T-helper 22 cell (primary cell): ENCODE measurements around the gene DUSP15.
"Not testable (repeated sequence)": the region's sequence is repeated elsewhere in the genome, so short reads cannot be mapped to it uniquely, and the experiment has no call there.

Experiments
- DNase-seq: peaks from one replicate; pipeline ENCODE4 v3.0.0-alpha.2; 2020; ENCODE audit warnings: low read depth

The DUSP15 gene

DNA sequence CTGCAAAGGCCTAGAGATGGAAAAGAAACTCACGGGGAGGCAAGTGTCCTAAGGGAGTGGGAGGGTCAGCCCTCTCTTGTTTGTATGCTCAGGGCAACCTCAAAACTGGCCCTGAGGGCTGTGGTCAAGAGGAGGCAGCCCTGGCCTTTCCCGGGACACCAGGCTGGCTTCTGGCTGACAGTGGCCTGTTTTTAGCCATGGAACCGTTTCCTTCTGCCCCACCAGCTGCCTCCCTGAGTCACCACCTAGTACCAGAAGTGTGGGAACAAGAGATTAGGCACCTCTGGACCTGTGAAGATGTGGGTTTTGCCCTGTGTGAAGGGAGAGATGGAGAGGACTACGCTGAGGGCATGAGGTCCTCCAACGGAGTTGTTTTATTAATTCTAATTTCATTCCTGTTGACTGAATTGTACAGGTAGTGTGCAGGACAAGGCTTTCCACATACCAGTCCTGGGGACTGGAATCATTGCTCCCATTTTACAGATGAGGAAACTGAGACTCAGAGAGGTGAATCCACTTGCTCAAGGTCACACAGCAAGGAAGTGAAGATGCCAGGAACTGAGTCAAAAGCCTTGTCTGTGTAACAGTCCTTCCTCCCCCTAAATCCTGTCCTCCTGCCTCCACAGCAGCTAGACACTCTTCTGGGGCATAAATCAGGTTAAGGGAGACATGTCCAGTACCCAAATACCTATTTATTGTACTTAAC lies 30.4 kb downstream of the DUSP15 start:
- no peak for DNase-seq

DNA sequence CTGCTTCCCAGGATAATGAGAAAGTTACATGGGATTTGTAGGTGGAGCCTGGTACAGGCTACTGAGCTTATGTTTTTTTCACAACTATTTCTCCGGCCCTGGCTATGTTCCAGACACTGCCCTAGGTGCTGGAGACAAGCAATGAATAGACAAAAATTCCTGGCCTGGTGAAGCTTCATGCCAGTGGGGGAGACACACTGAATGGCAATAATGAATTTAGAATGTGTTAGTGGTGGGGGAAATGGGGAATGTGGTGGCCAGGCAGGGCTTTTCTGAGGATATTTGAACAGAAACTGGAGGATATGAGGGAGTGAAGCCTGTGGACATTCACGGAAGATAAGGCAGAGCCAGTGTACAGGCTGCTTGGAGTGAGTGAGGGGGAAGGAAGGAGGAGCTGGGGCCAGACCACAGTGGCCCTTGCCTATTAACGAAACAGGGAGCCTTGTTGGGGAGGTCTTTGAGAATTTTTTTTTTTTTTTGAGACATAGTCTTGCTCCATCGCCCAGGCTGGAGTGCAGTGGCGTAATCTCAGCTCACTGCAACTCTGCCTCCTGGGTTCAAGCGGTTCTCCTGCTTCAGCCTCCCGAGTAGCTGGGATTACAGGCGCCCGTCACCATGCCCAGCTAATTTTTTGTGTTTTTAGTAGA lies 31.6 kb downstream of the DUSP15 start:
- no peak for DNase-seq

DNA sequence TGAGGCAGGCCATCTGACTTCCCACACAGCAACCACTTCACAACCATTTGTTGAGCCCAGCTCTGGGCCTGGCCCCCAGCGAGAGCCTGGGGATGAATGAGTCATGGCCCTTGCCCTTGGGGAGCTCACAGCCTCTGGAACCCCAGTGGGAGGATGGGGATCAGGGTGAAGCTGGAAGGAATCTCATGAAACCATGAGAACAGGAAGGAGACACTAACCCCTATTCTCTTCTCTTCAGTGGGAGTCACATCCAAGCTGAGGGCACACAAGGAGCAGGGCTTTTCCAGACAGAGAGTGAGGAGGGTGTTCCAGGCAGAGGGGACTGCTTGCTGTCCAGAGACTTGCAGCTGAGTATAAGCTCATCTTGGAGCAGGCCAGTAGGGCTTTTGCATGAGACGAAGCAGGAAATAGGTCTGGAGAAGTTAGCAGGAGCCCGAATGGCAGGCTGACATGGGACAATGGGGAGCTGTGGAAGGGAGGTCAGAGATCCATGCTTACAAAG lies 32.4 kb downstream of the DUSP15 start:
- DNase-seq: no peak

DNA sequence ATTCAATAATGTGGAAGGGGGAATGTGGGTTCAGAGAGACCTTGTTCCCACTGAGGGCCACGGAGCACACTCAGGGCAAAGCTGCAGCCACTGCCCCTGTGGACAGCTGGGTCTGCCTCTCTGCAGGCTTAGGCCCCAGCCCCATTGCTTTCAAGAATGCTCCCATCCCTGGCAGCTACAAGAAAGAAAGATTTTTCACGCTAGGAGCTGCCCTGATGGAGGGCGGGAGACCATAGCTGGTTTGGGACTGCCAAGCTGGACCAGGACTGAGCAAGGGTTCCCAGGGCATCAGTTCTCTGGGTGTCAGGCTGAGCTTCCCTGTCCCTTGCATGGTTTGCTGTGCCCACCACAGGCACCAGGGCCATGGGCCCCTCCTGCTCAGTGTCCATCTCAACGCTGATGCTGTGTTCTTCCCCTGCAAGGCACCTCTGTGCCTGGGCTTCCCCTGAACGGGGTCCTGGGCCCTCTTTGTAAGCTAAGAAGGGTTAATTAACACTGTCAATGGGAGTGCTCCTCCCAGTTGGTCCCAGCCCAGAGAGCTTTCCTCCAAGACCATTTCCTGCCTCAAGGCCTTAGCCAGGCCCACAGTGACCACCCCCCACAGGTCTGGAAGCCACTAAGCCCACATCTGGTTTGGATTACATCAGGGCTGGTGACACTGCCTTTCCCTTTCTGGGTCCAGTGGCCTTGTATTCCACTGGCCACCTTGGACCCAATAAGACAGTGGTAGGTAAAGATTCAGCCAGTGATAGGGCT lies 33.3 kb downstream of the DUSP15 start:
- no peak for DNase-seq

DNA sequence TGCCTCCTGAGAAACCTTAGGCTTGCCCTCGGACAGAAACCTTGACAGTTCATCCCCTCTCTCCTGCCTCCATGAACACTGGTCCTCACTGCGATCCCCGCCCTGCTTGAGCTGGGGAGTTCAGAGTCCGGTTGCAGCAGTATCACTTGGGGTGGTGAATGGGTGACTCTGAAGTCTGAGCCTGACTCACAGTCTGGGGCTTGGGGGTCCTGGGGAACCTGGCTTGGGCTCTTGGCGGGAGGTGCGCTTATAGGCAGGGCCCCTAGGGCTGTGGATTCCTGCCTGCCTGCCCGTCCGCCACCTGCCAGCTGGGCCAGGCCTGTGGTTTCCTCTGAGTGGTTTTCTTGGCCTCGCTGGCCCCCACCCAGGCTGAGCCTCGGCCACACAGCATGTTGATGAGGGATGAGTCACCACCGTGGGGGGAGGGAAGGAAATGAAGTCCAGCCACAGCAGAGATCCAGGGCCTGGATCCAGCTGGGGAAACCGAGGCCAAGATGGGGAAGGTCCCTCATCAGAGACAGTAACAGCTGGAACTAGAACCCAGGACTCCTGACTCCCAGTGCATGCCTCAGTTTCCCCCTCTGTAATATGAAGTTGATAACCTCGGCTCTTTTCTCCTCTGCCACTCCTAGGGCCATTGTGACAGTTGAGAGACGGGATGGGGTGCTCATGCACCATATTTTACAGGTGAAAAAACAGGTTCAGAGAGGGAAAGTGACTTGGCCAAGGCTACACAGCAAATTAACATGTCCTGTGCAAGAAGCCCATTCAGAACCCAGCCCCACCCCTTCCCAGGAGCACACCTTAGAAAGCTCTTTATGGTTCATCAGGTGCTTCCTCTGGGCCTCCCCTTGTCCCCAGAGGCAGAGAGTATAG lies 34.1 kb downstream of the DUSP15 start:
- DNase-seq: no peak

DNA sequence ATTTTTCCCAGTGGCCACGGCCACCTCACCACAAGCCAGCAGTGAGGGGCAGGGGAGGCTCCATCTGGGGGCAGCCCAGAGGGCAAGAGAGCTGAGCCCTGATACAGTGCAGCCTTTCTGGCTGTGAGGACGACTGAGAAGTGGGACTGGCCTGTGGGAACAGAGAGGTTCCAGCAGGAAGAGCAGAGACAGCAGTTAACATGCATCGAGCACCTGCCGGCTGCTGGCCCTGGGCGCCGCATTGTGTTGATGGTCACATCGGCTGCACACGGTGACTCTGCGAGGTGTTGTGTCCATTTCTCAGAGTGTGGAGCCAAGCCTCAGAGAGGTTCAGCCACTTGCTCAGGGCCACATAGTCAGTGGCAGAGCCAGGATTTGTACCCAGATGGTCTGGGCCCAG lies 34.8 kb downstream of the DUSP15 start:
- DNase-seq: no peak

DNA sequence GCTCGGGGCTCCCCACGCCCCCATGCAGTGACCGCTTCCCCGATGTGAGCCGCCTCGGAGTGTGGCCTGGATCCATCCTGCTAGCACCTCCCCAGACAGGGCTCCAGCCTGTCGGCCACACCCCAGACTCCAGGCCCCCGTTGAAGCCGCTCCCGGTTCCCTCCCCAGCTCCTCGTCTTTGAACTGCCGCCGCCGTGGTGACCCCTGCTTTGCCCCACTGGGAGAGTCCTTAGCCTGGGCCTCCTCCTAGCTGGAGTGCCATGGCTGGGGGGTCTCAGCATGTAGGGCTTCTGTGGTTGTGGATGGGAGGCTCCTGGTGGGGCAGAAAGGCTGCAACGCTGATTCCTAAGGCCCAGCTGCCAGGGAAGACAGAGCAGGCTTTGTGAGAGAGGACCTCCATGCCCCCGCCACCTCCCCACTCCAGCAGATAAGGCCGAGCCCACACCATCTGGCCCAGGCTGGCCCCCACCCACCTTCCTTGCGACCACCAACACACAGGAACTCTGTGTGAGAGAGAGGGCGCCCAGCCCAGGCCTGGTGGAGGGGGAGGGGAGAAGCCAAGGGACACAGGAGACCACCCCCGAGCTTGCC lies 36.3 kb downstream of the DUSP15 start:
- no peak for DNase-seq

DNA sequence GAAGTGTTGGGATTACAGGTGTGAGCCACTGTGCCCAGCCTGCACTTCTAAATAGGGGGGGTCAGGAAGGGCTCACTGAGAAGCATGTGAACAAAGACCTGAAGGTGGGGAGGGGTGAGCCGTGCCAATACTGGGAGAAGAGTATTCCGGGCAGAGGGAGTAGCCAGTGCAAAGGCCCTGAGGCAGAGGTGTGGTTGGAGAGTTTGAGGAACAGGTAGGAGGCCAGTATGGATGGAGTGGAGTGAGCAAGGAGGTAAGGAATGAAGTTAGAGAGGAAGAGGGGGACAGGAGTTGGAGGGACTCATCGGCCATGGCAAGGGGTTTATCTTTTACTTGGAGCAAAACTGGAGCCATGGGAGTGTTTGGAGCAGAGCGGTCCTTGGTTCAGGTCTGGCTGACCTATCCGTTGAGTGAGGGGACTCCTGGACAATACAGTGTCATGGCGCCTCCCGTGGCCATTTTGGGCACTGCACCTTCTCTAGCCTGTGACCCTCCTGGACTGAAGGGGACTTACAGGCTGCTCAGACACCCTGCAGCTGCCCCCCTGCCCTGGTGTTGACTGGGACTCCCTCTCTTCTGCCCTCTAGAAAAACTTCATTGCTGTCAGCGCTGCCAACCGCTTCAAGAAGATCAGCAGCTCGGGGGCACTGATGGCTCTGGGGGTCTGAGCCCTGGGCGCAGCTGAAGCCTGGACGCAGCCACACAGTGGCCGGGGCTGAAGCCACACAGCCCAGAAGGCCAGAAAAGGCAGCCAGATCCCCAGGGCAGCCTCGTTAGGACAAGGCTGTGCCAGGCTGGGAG lies 37.0 kb downstream of the DUSP15 start:
- DNase-seq: no peak

DNA sequence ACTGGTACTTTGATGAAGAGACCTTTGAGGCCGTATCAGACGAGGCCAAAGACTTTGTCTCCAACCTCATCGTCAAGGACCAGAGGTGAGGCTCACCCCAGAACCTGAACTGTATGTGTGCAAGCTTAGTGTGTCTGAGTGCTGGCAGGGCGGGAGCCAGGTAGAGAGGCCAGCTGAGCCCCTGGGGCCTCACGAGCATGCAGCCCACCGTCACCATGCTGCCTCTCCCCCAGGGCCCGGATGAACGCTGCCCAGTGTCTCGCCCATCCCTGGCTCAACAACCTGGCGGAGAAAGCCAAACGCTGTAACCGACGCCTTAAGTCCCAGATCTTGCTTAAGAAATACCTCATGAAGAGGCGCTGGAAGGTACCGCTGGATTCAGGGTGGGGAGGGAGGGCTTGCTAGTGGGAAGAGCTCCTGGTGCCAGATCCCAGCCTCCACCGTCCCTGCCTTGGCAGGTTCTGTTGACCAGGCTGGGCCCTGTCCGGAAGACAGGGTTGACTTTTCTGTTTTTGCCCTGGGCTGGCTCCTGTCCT lies 38.5 kb downstream of the DUSP15 start:
- no peak for DNase-seq

DNA sequence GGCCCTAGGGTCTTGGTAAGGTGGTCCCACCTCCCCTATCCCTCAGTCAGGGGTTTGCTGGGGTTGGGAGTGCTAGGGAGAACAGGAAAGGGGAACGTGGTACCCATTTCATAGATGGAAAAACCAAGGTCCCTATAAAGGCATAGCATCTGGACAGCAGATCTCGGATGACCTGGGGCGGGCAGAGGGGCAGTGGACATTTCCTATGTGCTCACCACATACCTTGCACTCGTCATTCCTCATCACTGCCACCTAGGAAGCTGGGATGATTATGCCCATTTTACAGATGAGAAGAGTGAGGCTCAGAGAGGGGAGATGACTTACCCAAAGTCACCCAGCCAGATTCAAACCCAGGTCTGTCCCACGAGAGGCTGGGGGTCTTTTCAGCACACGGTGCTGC lies 39.1 kb downstream of the DUSP15 start:
- no peak for DNase-seq

DNA sequence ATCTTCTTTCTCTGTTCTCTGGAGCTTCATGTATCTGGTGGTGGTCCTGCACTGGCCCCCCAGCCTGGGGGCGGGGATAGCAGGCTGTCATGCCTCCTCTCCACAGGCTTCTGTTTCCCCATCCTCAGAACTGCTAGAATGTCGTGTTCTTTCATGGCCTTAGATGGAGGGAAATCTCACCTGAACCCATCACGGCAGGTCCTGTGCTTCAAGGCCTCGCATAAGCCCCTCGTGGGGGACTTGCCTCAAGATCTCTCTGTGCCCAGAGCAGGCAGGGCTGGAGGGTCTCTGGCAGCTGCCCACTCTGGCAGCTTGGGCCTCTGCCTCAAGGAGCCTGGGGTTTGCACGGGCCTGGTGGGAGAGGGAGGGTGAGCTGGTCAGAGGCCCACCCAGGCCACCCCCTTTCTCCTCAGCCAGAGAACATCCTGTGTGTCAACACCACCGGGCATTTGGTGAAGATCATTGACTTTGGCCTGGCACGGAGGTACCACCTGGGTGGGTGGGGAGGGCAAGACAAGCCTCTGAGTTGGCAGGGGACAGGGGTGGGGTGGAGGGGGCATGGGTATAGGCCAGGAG lies 39.8 kb downstream of the DUSP15 start:
- DNase-seq: no peak

DNA sequence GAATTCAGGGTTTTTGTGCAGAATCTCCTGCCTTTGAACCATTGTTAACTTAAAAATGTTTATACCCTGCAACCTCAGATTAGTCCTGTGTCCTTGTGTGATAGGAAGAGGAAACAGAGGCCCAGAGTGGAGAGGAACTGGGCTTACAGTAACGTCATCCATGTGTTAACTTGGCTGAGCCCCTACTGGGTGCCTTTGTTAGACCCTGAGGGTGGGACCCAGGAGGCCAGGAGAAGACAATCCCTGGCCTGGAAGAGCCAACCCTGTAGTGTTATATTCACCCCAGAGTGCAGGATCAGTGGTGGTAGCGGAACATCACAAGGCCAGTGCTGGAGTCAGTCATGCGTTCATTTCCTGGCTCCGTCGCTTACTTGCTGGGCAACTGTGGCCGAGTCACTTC lies 40.6 kb downstream of the DUSP15 start:
- DNase-seq: no peak

DNA sequence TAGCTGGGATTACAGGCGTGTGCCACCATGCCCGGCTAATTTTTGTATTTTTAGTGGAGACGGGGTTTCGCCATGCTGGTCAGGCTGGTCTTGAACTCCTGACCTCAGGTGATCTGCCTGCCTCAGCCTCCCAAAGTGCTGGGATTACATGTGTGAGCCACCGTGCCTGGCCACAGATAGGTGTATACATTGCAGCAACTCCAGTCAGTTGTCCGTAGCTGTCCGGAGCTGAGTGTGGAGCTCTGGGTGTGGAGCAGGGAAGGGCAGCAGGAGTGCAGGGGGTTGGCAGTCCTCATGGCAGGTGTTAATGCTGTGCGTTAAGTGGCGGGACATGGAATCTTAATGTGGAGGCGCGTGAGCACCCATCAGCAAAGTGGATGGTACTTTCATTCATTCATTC lies 42.3 kb downstream of the DUSP15 start:
- not testable (repeated sequence) for DNase-seq

DNA sequence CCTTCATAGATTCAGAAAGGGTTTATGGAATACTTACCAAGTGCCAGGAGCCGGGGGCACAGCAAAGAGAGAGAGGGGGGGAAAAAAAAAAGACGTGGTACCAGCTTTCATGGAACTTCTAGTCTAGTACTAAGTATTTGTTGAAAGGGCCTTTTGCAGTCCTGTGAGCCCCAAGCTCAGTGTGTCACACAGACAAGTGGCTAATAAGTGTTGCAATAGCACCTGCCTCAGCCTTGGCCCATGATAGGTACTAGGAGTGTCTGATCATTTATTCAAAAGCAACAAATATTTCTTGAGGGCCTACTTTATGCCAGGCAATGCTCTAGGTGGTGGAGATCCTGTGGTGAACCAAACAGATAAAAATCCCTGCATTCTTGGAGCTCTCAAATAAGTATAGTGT lies 43.3 kb downstream of the DUSP15 start:
- DNase-seq: no peak

DNA sequence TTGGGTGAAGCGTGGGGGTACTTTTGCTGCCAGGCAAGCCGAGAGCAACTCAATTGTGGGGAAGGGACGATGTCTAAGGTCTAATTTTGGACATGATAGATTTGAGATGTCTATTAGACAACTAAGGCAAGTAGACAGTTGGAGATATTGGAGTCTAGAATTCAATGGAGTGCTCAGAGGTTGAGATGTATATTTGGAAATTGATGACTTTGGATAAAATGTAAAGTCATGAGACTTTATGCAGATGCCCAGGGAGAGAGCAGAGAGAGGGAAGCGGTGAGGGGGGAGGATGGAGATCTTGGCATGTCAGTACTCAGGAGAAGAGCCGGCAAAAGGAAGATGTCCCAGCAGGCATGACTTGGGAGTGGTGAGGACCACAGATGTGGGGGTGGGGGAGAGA lies 44.3 kb downstream of the DUSP15 start:
- DNase-seq: no peak

DNA sequence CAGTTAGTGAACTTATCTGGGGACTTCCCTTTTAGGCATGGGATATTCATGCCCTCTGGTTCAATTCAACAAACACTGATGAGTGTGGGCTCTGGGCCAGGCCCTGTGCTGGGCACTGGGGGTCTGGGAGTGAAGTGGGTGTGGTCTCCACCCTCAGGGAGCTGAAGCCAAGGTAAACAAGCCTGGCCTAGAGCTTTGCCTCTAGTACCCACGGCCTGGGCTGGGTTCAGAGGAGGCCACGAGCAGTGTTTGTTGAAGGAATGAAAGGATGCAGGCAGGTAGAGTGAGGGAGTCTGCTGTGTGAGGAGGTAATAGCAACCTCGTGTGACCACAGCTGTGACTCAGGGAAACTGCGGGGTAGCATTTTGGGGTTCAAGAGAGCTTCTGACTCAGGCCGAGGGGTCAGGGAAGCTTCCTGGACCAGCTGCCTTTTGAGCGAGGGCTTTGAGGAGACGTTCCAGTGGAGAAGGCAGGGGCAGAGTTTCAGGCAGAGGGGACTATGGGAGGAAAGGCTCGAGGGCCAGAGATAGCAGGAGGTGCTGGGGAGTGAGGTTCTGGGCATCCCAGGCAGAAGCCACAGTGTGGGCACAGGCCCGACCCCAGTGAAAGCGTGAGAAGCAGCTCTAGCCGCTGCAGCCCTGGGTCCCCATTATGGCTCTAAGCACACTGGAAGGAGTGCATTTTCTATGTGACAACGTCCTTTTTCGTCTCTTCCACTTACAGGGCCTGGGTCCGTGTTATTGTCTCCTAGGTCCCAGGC lies 45.6 kb downstream of the DUSP15 start:
- no peak for DNase-seq

DNA sequence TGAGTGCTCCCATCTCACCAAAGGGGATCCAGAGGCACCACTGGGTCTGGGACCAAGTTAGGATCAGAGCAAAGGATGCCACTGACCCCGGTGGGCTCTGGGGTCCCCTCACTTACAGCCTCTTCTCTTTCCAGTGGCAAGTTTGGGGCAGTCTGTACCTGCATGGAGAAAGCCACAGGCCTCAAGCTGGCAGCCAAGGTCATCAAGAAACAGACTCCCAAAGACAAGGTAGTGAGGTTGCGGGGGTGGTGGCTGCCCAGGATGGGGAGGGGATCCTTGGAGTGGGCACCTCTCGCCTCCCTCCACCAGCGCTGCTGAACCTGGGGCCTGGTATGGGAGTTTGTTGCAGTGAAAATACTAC lies 46.2 kb downstream of the DUSP15 start:
- DNase-seq: no peak

DNA sequence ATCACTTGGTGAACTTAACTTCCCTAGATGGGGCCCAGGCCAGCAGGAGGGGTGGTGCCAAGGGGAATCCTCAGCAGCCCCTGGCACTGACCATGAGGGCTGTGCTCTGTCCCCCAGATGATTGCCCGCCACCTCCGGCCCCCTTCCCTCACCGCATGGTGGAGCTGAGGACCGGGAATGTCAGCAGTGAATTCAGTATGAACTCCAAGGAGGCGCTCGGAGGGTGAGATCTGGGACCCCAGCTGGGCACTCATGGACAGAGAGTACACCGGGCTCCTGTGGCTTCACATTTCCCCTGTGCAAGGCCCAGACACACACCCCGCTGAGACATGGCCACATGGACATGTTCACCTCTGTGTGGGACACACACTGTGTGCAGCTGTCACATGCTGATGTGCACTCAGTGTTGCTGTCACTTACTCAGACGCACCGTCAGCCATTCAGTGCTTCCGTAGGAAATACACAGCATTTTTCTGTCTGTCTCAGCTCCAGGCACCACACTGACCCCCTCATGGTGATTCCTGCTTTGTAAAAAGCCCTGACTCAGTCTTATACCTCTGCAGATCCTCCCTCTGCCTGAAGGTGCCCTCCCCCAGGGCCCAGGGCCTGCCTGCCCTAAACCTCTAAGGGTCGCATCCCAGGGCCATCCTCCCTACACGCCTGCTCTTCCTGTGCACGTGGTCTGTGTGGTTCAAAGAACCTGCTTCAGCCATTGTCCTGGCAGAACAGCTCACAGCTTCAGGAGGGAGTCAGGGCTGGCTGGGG lies 46.8 kb downstream of the DUSP15 start:
- DNase-seq: no peak
